ENCODE results near the gene PHACTR1.

The PHACTR1 gene

Small RNA genes within 50 kb of the gene (small RNA-seq; reads per million reads assigned to genes)
- 1.4 to 6.1 reads per million in 2 experiments for gene RNU1-11P

All from SK-N-DZ (cell line).